H1 (cell line): ENCODE measurements around the gene CEP250. TPM values are rescaled to one million over a fixed set of nuclear protein-coding genes. Genes with fewer than 3 reads are reported as not detected.

Experiments used
- BRCA1 ChIP-seq: IDR thresholded peaks from 2 replicates; pipeline ENCODE4 v1.6.1; 2012; ENCODE audit warnings: low read depth, low read length, improper control_type of control experiment
- CEBPB ChIP-seq: IDR thresholded peaks from 2 replicates; pipeline ENCODE4 v1.6.1; 2012; ENCODE audit warnings: low read depth, low read length
- E2F6 ChIP-seq: IDR thresholded peaks from 2 replicates; pipeline ENCODE4 v1.6.1; 2012; ENCODE audit warnings: inconsistent platforms
- HDAC2 ChIP-seq, 2 experiments: fragments of 300-600 bp in 1 of 2; sonication (generic) in 1 of 2; IDR thresholded peaks; 2 replicates each; pipeline ENCODE4 v1.6.1; 2011 to 2012; ENCODE audit warnings: low read depth in 2 of 2, low read length in 2 of 2, mild to moderate bottlenecking in 2 of 2, moderate library complexity in 2 of 2, borderline replicate concordance in 1 of 2, inconsistent platforms in 1 of 2
- RAD21 ChIP-seq, 2 experiments: IDR thresholded peaks in 1 of 2; conservative IDR thresholded peaks in 1 of 2; 2 replicates each; pipeline ENCODE4 v1.6.1; 2011; ENCODE audit warnings: low read depth in 2 of 2, low read length in 2 of 2, improper control_type of control experiment in 1 of 2, inconsistent platforms in 1 of 2, mild to moderate bottlenecking in 1 of 2, moderate library complexity in 1 of 2
- RXRA ChIP-seq: IDR thresholded peaks from 2 replicates; pipeline ENCODE4 v1.6.1; 2011; ENCODE audit warnings: low read depth, mild to moderate bottlenecking, low read length, moderate library complexity; ENCODE audit not compliant: insufficient read depth
- SP2 ChIP-seq: IDR thresholded peaks from 2 replicates; pipeline ENCODE4 v1.6.1; 2012; ENCODE audit warnings: mild to moderate bottlenecking, low read length, inconsistent platforms
- SP4 ChIP-seq: IDR thresholded peaks from 2 replicates; pipeline ENCODE4 v1.6.1; 2012; ENCODE audit warnings: low read length, inconsistent platforms
- YY1 ChIP-seq: IDR thresholded peaks from 2 replicates; pipeline ENCODE4 v1.6.1; 2011; ENCODE audit warnings: low read depth, mild to moderate bottlenecking, low read length
- polyA plus RNA-seq, 7 experiments: library from polyadenylated mRNA; depleted of rRNA in 3 of 7; stranded (reverse) in 5 of 7; unstranded in 2 of 7; fragments of >200 nt in 5 of 7; fragments of 200-250 nt in 2 of 7; gene quantifications; 1 replicate in 5 of 7; 2 replicates in 1 of 7; 4 replicates in 1 of 7; pipeline versions ENCODE4 v1.2.1 to v1.2.3, GENCODE V29; 2011 to 2013; ENCODE audit warnings: missing spikeins in 2 of 7, mixed read lengths in 2 of 7
- total RNA-seq: library from RNA; stranded (reverse); fragmentation: NEBNext Ultra II Directional; extraction: Animal tissue kit (Norgen Biotek cat#: 25700); gene quantifications from 2 replicates; pipeline ENCODE4 v1.2.1, GENCODE V29; 2021

The CEP250 gene
- total and polyA plus RNA-seq, 2 of the 8 experiments (the other 6 are each of a cell fraction or from before 2014, with no cell fraction given): 2.6 to 33.7 TPM

- TF ChIP-seq RXRA (no peak), SP2 (no peak), HDAC2 (IDR thresholded peaks at IDR 0.05; ENCODE audit: borderline replicate concordance in 1 of 2, low read depth in 2 of 2, low read length in 2 of 2) (no peak), E2F6 (no peak), CEBPB (no peak), YY1 (no peak), RAD21 (IDR thresholded peaks at IDR 0.05 in 1 of 2, conservative IDR thresholded peaks at IDR 0.05 in 1 of 2; ENCODE audit: low read depth in 2 of 2, low read length in 2 of 2) (no peak), BRCA1 (no peak), SP4 (no peak)
These were observed 43.9 kb downstream of the CEP250 start (continued) for GRCh38 chr20:35499271-35499670.
